H1 (cell line): ENCODE measurements around the gene MXD1. TPM values are rescaled to one million over a fixed set of nuclear protein-coding genes. Genes with fewer than 3 reads are reported as not detected.

Experiments
- CTCF ChIA-PET: fragments of 300-600 bp; sonication (Branson Sonifier 250); formaldehyde crosslinking; loops from one replicate; lab custom pipeline; 2021; ENCODE audit not compliant: partially characterized antibody; lab: Charles Lee
- POLR2A ChIA-PET: fragments of 300-600 bp; sonication (Branson Sonifier 250); formaldehyde crosslinking; loops from one replicate; lab custom pipeline; 2021; ENCODE audit warnings: inconsistent platforms; ENCODE audit not compliant: partially characterized antibody; lab: Charles Lee
- DNase-seq, 2 experiments: peaks; one replicate each; pipeline versions ENCODE4 v3.0.0 to v3.0.0-alpha.2; 2010 to 2022; ENCODE audit warnings: low spot score in 2 of 2, low read depth in 1 of 2, mixed read lengths in 1 of 2
- FAIRE-seq: peaks from 2 replicates; lab custom pipeline; 2011; peaks lifted over from hg19 to GRCh38; lab: Jason Lieb, UNC
- H2AFZ ChIP-seq: 2 replicates; pipeline ENCODE4 v1.8.1; 2012; ENCODE audit warnings: low read length, inconsistent platforms
- H2AK5ac ChIP-seq: 2 replicates; pipeline ENCODE4 v1.6.1; 2013; ENCODE audit warnings: low read depth, low read length
- H2BK120ac ChIP-seq: replicated peaks from 2 replicates; pipeline ENCODE3; 2013; ENCODE audit warnings: low read depth, low read length, inconsistent platforms
- H2BK12ac ChIP-seq: 2 replicates; pipeline ENCODE4 v1.6.1; 2013; ENCODE audit warnings: low read depth, low read length
- H2BK15ac ChIP-seq: 2 replicates; pipeline ENCODE4 v1.6.1; 2013; ENCODE audit warnings: low read length
- H2BK20ac ChIP-seq: 2 replicates; pipeline ENCODE4 v1.6.1; 2013; ENCODE audit warnings: low read length
- H2BK5ac ChIP-seq: 2 replicates; pipeline ENCODE4 v1.6.1; 2013; ENCODE audit warnings: low read depth, low read length
- H3K14ac ChIP-seq: 2 replicates; pipeline ENCODE4 v1.6.1; 2013; ENCODE audit warnings: inconsistent platforms; ENCODE audit not compliant: insufficient read length
- H3K18ac ChIP-seq: 2 replicates; pipeline ENCODE4 v1.6.1; 2013; ENCODE audit warnings: low read length; ENCODE audit errors: extremely low read depth
- H3K23ac ChIP-seq: 2 replicates; pipeline ENCODE4 v1.6.1; 2013; ENCODE audit warnings: inconsistent platforms; ENCODE audit not compliant: insufficient read length
- H3K23me2 ChIP-seq: 2 replicates; pipeline ENCODE4 v1.6.1; 2013; ENCODE audit warnings: low read depth, low read length
- H3K27ac ChIP-seq: 2 replicates; pipeline ENCODE4 v1.6.1; 2011; ENCODE audit warnings: low read depth, low read length, inconsistent platforms
- H3K27me3 ChIP-seq, 4 experiments: replicated peaks in 1 of 4; 1 replicate in 1 of 4; 2 replicates in 3 of 4; pipeline versions ENCODE4 v1.6.1 to v1.8.1; 2011 to 2013; ENCODE audit warnings: low read length in 3 of 4, mild to moderate bottlenecking in 3 of 4, inconsistent platforms in 2 of 4, mixed read lengths in 2 of 4, moderate library complexity in 1 of 4; ENCODE audit not compliant: control insufficient read depth in 3 of 4, insufficient read depth in 3 of 4; ENCODE audit errors: extremely low read depth in 1 of 4
- H3K36me3 ChIP-seq, 4 experiments: 2 replicates each; pipeline versions ENCODE4 v1.6.1 to v1.8.1; 2011 to 2013; ENCODE audit warnings: mild to moderate bottlenecking in 4 of 4, low read length in 3 of 4, moderate library complexity in 2 of 4, control low read depth in 1 of 4, inconsistent platforms in 1 of 4; ENCODE audit not compliant: insufficient read depth in 4 of 4, control insufficient read depth in 2 of 4
- H3K4ac ChIP-seq: replicated peaks from 2 replicates; pipeline ENCODE3; 2013; ENCODE audit warnings: low read length, low read depth, mixed read lengths, inconsistent platforms; ENCODE audit not compliant: insufficient read length
- H3K4me1 ChIP-seq, 4 experiments: replicated peaks in 1 of 4; 1 replicate in 1 of 4; 2 replicates in 3 of 4; pipeline versions ENCODE4 v1.6.1 to v1.8.1; 2011 to 2013; ENCODE audit warnings: low read length in 3 of 4, inconsistent platforms in 2 of 4, mixed read lengths in 1 of 4; ENCODE audit not compliant: insufficient read depth in 4 of 4, control insufficient read depth in 3 of 4
- H3K4me2 ChIP-seq, 2 experiments: 2 replicates each; pipeline versions ENCODE4 v1.6.1 to v1.8.1; 2011 to 2013; ENCODE audit warnings: low read depth in 2 of 2, low read length in 2 of 2, control low read depth in 1 of 2, inconsistent platforms in 1 of 2, mild to moderate bottlenecking in 1 of 2; ENCODE audit not compliant: insufficient read depth in 1 of 2
- H3K4me3 ChIP-seq, 4 experiments: fragments of 200-600, 300-600 bp in 1 of 4; sonication (generic), shearing (Covaris generic), sonication (Bioruptor Twin) in 1 of 4; 2 replicates each; pipeline versions ENCODE4 v1.5.1 to v1.8.1; 2011 to 2016; ENCODE audit warnings: low read length in 4 of 4, low read depth in 3 of 4, control low read depth in 2 of 4, inconsistent platforms in 2 of 4, mild to moderate bottlenecking in 2 of 4, mixed read lengths in 1 of 4, moderate library complexity in 1 of 4; ENCODE audit not compliant: insufficient read depth in 2 of 4; ENCODE audit errors: extremely low read depth in 1 of 4
- H3K56ac ChIP-seq: replicated peaks from 2 replicates; pipeline ENCODE3; 2013; ENCODE audit warnings: low read depth, mild to moderate bottlenecking, mixed read lengths, low read length, inconsistent platforms; ENCODE audit not compliant: insufficient read length
- H3K79me1 ChIP-seq: 2 replicates; pipeline ENCODE4 v1.6.1; 2013; ENCODE audit warnings: low read depth, low read length, control low read depth
- H3K79me2 ChIP-seq, 2 experiments: 2 replicates each; pipeline versions ENCODE4 v1.6.1 to v1.8.1; 2012 to 2013; ENCODE audit warnings: low read length in 2 of 2, mild to moderate bottlenecking in 2 of 2, inconsistent platforms in 1 of 2; ENCODE audit not compliant: insufficient read depth in 2 of 2, control insufficient read depth in 1 of 2
- H3K9ac ChIP-seq, 4 experiments: replicated peaks in 1 of 4; 1 replicate in 1 of 4; 2 replicates in 3 of 4; pipeline versions ENCODE4 v1.6.1 to v1.8.1; 2011 to 2013; ENCODE audit warnings: low read depth in 3 of 4, low read length in 3 of 4, control low read depth in 2 of 4, mild to moderate bottlenecking in 2 of 4, moderate library complexity in 2 of 4, inconsistent platforms in 1 of 4; ENCODE audit errors: extremely low read depth in 1 of 4
- H3K9me3 ChIP-seq, 2 experiments: 2 replicates each; pipeline versions ENCODE4 v1.6.1 to v1.8.1; 2012 to 2013; ENCODE audit warnings: mild to moderate bottlenecking in 2 of 2, moderate library complexity in 2 of 2, control low read depth in 1 of 2, inconsistent platforms in 1 of 2, low read depth in 1 of 2, low read length in 1 of 2, mixed read lengths in 1 of 2; ENCODE audit not compliant: insufficient read depth in 2 of 2
- H4K20me1 ChIP-seq, 2 experiments: replicated peaks in 1 of 2; 2 replicates each; pipeline versions ENCODE3 to v1.8.1; 2011 to 2013; ENCODE audit warnings: inconsistent platforms in 2 of 2, low read length in 2 of 2, mild to moderate bottlenecking in 1 of 2; ENCODE audit not compliant: insufficient read depth in 2 of 2, control insufficient read depth in 1 of 2
- H4K5ac ChIP-seq: 2 replicates; pipeline ENCODE4 v1.6.1; 2013; ENCODE audit warnings: low read length, low read depth, mixed read lengths, inconsistent platforms; ENCODE audit not compliant: insufficient read length
- H4K8ac ChIP-seq: 2 replicates; pipeline ENCODE4 v1.8.0; 2013; ENCODE audit warnings: mild to moderate bottlenecking, moderate library complexity, low read length, inconsistent platforms; ENCODE audit not compliant: insufficient read depth; ENCODE audit errors: extremely low read depth
- H4K91ac ChIP-seq: replicated peaks from 2 replicates; pipeline ENCODE3; 2013; ENCODE audit warnings: low read length, mixed read lengths, inconsistent platforms; ENCODE audit not compliant: insufficient read length
- BACH1 ChIP-seq: IDR thresholded peaks from 2 replicates; pipeline ENCODE4 v1.6.1; 2012; ENCODE audit warnings: low read length, improper control_type of control experiment
- EGR1 ChIP-seq: IDR thresholded peaks from 2 replicates; pipeline ENCODE4 v1.6.1; 2011; ENCODE audit warnings: low read depth, low read length, borderline replicate concordance
- RAD21 ChIP-seq, 2 experiments: IDR thresholded peaks in 1 of 2; conservative IDR thresholded peaks in 1 of 2; 2 replicates each; pipeline ENCODE4 v1.6.1; 2011; ENCODE audit warnings: low read depth in 2 of 2, low read length in 2 of 2, improper control_type of control experiment in 1 of 2, inconsistent platforms in 1 of 2, mild to moderate bottlenecking in 1 of 2, moderate library complexity in 1 of 2
- WGBS, 2 experiments: shearing (Covaris generic) in 1 of 2; methylation state at CpG; one replicate each; pipeline versions ENCODE4 v1.1.6 to v1.1.7; 2013 to 2015; ENCODE audit warnings: low lambda C conversion rate in 2 of 2, mixed read lengths in 2 of 2, inconsistent platforms in 1 of 2, low coverage in 1 of 2, missing lambda C conversion rate in 1 of 2; ENCODE audit not compliant: insufficient replicate concordance in 2 of 2, insufficient coverage in 1 of 2, insufficient read length in 1 of 2; ENCODE audit errors: extremely low coverage in 1 of 2, missing lambda C conversion rate in 1 of 2; 5-methylcytosine and 5-hydroxymethylcytosine counted together
- polyA plus RNA-seq, 7 experiments: library from polyadenylated mRNA; depleted of rRNA in 3 of 7; stranded (reverse) in 5 of 7; unstranded in 2 of 7; fragments of >200 nt in 5 of 7; fragments of 200-250 nt in 2 of 7; gene quantifications; 1 replicate in 5 of 7; 2 replicates in 1 of 7; 4 replicates in 1 of 7; pipeline versions ENCODE4 v1.2.1 to v1.2.3, GENCODE V29; 2011 to 2013; ENCODE audit warnings: missing spikeins in 2 of 7, mixed read lengths in 2 of 7
- total RNA-seq: library from RNA; stranded (reverse); fragmentation: NEBNext Ultra II Directional; extraction: Animal tissue kit (Norgen Biotek cat#: 25700); gene quantifications from 2 replicates; pipeline ENCODE4 v1.2.1, GENCODE V29; 2021
- TF ChIP-seq, protein P1 (sequence below): IDR thresholded peaks from 2 replicates; pipeline ENCODE4 v1.6.1; 2011; ENCODE audit warnings: low read length, improper control_type of control experiment

The MXD1 gene
- total and polyA plus RNA-seq, 2 of the 8 experiments (the other 6 are each of a cell fraction or from before 2014, with no cell fraction given) = 1.6 to 2.6 TPM

DNA sequence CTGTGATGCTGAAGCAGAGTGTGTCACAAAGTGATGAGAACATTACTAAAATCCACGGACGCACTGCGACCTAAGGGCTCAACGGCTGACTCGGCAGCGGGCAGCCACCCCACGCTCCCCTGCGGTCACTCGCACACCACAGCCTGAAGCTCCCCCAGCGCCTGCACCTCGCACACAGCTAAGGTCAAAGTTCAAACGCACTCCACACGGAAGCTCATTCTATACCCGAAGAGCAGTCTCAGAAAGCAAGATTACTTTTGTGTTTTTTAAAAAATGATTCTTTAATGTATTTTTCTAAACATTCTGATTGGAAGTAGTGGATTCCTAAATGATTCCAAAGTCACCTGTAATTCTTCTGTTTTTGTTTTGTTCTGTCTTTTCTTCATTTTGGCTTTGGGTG, 24.8 kb downstream of the MXD1 start:
- FAIRE-seq (no peak), DNase-seq (no peak)
- no peak overlapping the region for H2AFZ ChIP-seq
- no peaks in the 10 kb centered on the region for H3K79me1 ChIP-seq
- H4K20me1 ChIP-seq = no peaks in the 10 kb centered on the region
- H3K4me1 ChIP-seq = peaks cover 0 to 3% (median 1%) of the 10 kb centered on the region in 4 experiments; a peak in 1 of 7 replicates
- H3K27ac ChIP-seq = no peak overlapping the region
- no peak overlapping the region for H3K4me3 ChIP-seq
- 91% methylated on average over 14 of the region's 14 CpGs; no CpG with 5 or more reads in 1 of the 2 experiments for WGBS, 2 experiments
- no peak overlapping the region for H3K14ac ChIP-seq
- H3K9me3 ChIP-seq = no peaks in the 10 kb centered on the region
- H2BK12ac ChIP-seq = no peak overlapping the region
- no peak for TF ChIP-seq EGR1
- TF ChIP-seq BACH1 = no peak
- TF ChIP-seq RAD21 (IDR thresholded peaks at IDR 0.05 in 1 of 2, conservative IDR thresholded peaks at IDR 0.05 in 1 of 2; ENCODE audit: low read depth in 2 of 2, low read length in 2 of 2) = no peak
- TF ChIP-seq, protein P1, sequence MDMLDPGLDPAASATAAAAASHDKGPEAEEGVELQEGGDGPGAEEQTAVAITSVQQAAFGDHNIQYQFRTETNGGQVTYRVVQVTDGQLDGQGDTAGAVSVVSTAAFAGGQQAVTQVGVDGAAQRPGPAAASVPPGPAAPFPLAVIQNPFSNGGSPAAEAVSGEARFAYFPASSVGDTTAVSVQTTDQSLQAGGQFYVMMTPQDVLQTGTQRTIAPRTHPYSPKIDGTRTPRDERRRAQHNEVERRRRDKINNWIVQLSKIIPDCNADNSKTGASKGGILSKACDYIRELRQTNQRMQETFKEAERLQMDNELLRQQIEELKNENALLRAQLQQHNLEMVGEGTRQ = no peak
- H3K36me3 ChIP-seq = peaks cover 0 to 4% (median 0%) of the 10 kb centered on the region in 4 experiments; a peak in 2 of 8 replicates
- no peak overlapping the region for H3K9ac ChIP-seq
- H2BK120ac ChIP-seq = no peak overlapping the region
- no peak overlapping the region for H3K56ac ChIP-seq
- no peak overlapping the region for H3K4me2 ChIP-seq
- H4K91ac ChIP-seq = no peak overlapping the region
- CTCF ChIA-PET = interaction anchor here (0.6 to 3.5 kb wide), 5 partner anchors 10 to 296 kb away, joined by 3 to 12 read pairs (median 3); partner anchors contain the start of gene AAK1
- no peaks in the 10 kb centered on the region for H3K79me2 ChIP-seq
- H3K4ac ChIP-seq = no peak overlapping the region
- H2BK15ac ChIP-seq = no peak overlapping the region
- no peaks in the 10 kb centered on the region for H3K23me2 ChIP-seq
- POLR2A ChIA-PET = interaction anchor here (0.6 to 2.3 kb wide), 5 partner anchors 9 to 578 kb away, joined by 3 to 6 read pairs (median 5); no protein-coding TSS in a partner anchor
- H3K27me3 ChIP-seq = no peaks in the 10 kb centered on the region
- H4K8ac ChIP-seq = no peak overlapping the region
- H3K23ac ChIP-seq = no peak overlapping the region
- H4K5ac ChIP-seq = no peak overlapping the region
- no peak overlapping the region for H2AK5ac ChIP-seq
- no peak overlapping the region for H2BK5ac ChIP-seq
- H2BK20ac ChIP-seq = no peak overlapping the region
- H3K18ac ChIP-seq = no peak overlapping the region
